HL-60 (cell line): ENCODE measurements around the gene PLA1A.

Source experiments
- POLR2AphosphoS5 ChIP-seq: IDR thresholded peaks from 2 replicates; pipeline ENCODE4 v1.6.1; 2012; ENCODE audit warnings: low read depth
- TF ChIP-seq, protein P1 (sequence below): IDR thresholded peaks from one replicate; pipeline ENCODE4 v1.5.1; 2011; ENCODE audit warnings: low read length, control low read depth, inconsistent platforms; ENCODE audit not compliant: insufficient read depth

DNA sequence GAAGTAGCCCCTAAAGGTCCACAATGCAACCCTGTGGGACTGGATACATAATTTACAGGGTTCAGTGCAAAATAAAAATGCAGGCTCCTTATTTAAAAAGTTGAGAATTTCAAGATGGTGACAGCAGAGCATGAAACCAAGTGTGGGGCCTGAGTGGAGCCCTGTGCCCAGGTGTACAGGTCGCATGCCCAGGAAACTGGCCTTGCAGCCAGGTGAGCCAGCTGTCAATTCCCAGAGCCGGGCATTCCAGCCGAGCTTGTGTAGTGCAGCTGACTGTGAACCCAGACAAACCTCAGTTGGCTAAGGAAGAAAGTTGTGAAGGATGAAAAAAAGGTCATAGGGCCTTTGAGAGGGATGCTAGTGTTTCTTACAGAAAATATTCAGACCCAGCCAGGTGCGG, 35.1 kb downstream of the PLA1A start:
- TF ChIP-seq POLR2AphosphoS5: no peak
- TF ChIP-seq, protein P1, sequence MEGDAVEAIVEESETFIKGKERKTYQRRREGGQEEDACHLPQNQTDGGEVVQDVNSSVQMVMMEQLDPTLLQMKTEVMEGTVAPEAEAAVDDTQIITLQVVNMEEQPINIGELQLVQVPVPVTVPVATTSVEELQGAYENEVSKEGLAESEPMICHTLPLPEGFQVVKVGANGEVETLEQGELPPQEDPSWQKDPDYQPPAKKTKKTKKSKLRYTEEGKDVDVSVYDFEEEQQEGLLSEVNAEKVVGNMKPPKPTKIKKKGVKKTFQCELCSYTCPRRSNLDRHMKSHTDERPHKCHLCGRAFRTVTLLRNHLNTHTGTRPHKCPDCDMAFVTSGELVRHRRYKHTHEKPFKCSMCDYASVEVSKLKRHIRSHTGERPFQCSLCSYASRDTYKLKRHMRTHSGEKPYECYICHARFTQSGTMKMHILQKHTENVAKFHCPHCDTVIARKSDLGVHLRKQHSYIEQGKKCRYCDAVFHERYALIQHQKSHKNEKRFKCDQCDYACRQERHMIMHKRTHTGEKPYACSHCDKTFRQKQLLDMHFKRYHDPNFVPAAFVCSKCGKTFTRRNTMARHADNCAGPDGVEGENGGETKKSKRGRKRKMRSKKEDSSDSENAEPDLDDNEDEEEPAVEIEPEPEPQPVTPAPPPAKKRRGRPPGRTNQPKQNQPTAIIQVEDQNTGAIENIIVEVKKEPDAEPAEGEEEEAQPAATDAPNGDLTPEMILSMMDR: no peak
